K562 (cell line): ENCODE results near the gene KIAA0040. TPM values are rescaled to one million over a fixed set of nuclear protein-coding genes. Genes with fewer than 3 reads are reported as not detected.

Source experiments
- ATAC-seq: fragments of 200-7000 bp; cut with Tn5 transposase; 3 replicates; pipeline ENCODE4 v1.9.1; 2020; ENCODE audit warnings: moderate library complexity
- BruUV-seq: library from RNA; stranded (reverse); fragments of 400-500 nt; replicated peaks from 2 replicates; lab custom pipeline; 2021; lab: Mats Ljungman, UMichigan
- CTCF ChIA-PET: fragments of 300-600 bp; formaldehyde crosslinking; extraction: SDS; loops from one replicate; lab custom pipeline; 2021; ENCODE audit warnings: low intra/inter-chr PET ratio; lab: Yijun Ruan, JAX
- POLR2A ChIA-PET: fragments of 300-600, 350-650 bp; sonication (Branson Sonifier 250); formaldehyde crosslinking; extraction: SDS; loops from one replicate; lab custom pipeline; 2021; ENCODE audit warnings: antibody characterized with exemption, inconsistent platforms; lab: Yijun Ruan, JAX
- DNase-seq, 4 experiments: peaks; one replicate each; pipeline versions ENCODE4 v3.0.0 to v3.0.0-alpha.2; 2011 to 2018; ENCODE audit warnings: low spot score in 3 of 4, mixed read lengths in 3 of 4; ENCODE audit errors: extremely low read depth in 1 of 4
- FAIRE-seq: peaks from 2 replicates; lab custom pipeline; 2011; peaks lifted over from hg19 to GRCh38; lab: Jason Lieb, UNC
- H2AFZ ChIP-seq: 2 replicates; pipeline ENCODE4 v1.6.0; 2011; ENCODE audit warnings: low read depth, low read length, control low read depth, inconsistent platforms
- H3K27ac ChIP-seq: fragments of 200-600 bp; 3 replicates; pipeline ENCODE4 v1.8.0; 2011; ENCODE audit warnings: low read depth, mild to moderate bottlenecking, control low read depth, inconsistent platforms, low read length, moderate library complexity, mixed read lengths; ENCODE audit errors: extremely low read depth
- H3K27me3 ChIP-seq, 2 experiments: fragments of 300-600 bp in 1 of 2; 2 replicates in 1 of 2; 3 replicates in 1 of 2; pipeline versions ENCODE4 v1.6.0 to v1.8.0; 2011; ENCODE audit warnings: inconsistent platforms in 2 of 2, low read length in 2 of 2, mild to moderate bottlenecking in 1 of 2, mixed read lengths in 1 of 2, moderate library complexity in 1 of 2; ENCODE audit not compliant: control insufficient read depth in 2 of 2, insufficient read depth in 2 of 2
- H3K36me3 ChIP-seq: fragments of 300-600 bp; 3 replicates; pipeline ENCODE4 v1.8.0; 2011; ENCODE audit warnings: mild to moderate bottlenecking, low read length, inconsistent platforms; ENCODE audit not compliant: control insufficient read depth, insufficient read depth
- H3K4me1 ChIP-seq, 2 experiments: fragments of 200-600 bp in 1 of 2; replicated peaks in 1 of 2; 2 replicates in 1 of 2; 3 replicates in 1 of 2; pipeline versions ENCODE4 v1.5.1 to v1.8.0; 2011; ENCODE audit warnings: inconsistent platforms in 2 of 2, low read length in 2 of 2, mild to moderate bottlenecking in 1 of 2, mixed read lengths in 1 of 2, moderate library complexity in 1 of 2; ENCODE audit not compliant: control insufficient read depth in 2 of 2, insufficient read depth in 2 of 2
- H3K4me2 ChIP-seq: 2 replicates; pipeline ENCODE4 v1.6.1; 2011; ENCODE audit warnings: low read length, control low read depth, inconsistent platforms, mixed read lengths; ENCODE audit not compliant: insufficient read depth
- H3K4me3 ChIP-seq: fragments of 200-600 bp; sonication (generic), shearing (Covaris generic); 2 replicates; pipeline ENCODE4 v1.5.1; 2016; ENCODE audit warnings: control low read depth, inconsistent platforms
- H3K79me2 ChIP-seq: fragments of 200-600 bp; 3 replicates; pipeline ENCODE4 v1.8.0; 2011; ENCODE audit warnings: low read length, inconsistent platforms; ENCODE audit not compliant: control insufficient read depth, insufficient read depth
- H3K9ac ChIP-seq, 2 experiments: 2 replicates each; pipeline versions ENCODE4 v1.6.0 to v1.6.1; 2011; ENCODE audit warnings: low read depth in 2 of 2, low read length in 2 of 2, control low read depth in 1 of 2, inconsistent platforms in 1 of 2, mild to moderate bottlenecking in 1 of 2, mixed read lengths in 1 of 2; ENCODE audit not compliant: insufficient read depth in 1 of 2
- H3K9me1 ChIP-seq: one replicate; pipeline ENCODE4 v1.6.0; 2011; ENCODE audit warnings: inconsistent platforms, mild to moderate bottlenecking, low read length, moderate library complexity; ENCODE audit not compliant: control insufficient read depth, insufficient read depth
- H3K9me3 ChIP-seq: replicated peaks from 2 replicates; pipeline ENCODE4 v1.5.1; 2011; ENCODE audit warnings: low read depth, low read length, inconsistent platforms; ENCODE audit not compliant: control insufficient read depth, insufficient read depth
- H4K20me1 ChIP-seq: replicated peaks from 2 replicates; pipeline ENCODE4 v1.6.1; 2011; ENCODE audit warnings: low read length, inconsistent platforms, mixed read lengths; ENCODE audit not compliant: control insufficient read depth, insufficient read depth
- BRCA1 ChIP-seq, 2 experiments: fragments of 450-650 bp in 1 of 2; sonication (generic) in 1 of 2; formaldehyde crosslinking in 1 of 2; IDR thresholded peaks; 2 replicates each; pipeline versions ENCODE4 v1.5.0 to v1.6.1; 2017 to 2020; ENCODE audit warnings: mild to moderate bottlenecking in 1 of 2, missing genetic modification reagents in 1 of 2
- CHD4 ChIP-seq: fragments of 200-600 bp; sonication (generic); IDR thresholded peaks from 3 replicates; pipeline ENCODE4 v1.6.1; 2012; ENCODE audit warnings: low read depth, mild to moderate bottlenecking, mixed read lengths, low read length, inconsistent platforms; ENCODE audit not compliant: insufficient read depth, insufficient replicate concordance, poor library complexity, severe bottlenecking
- EGR1 ChIP-seq: fragments of 450-650 bp; conservative IDR thresholded peaks from 2 replicates; pipeline ENCODE4 v1.6.1; 2017; ENCODE audit warnings: mild to moderate bottlenecking
- FOXJ2 ChIP-seq: fragments of 200-800 bp; sonication (Bioruptor generic); IDR thresholded peaks from 2 replicates; pipeline ENCODE4 v1.6.1; 2016; ENCODE audit warnings: missing genetic modification characterization, missing compliant biosample characterization
- MXI1 ChIP-seq: IDR thresholded peaks from 2 replicates; pipeline ENCODE4 v1.6.1; 2011; ENCODE audit warnings: low read depth, mild to moderate bottlenecking, improper control_type of control experiment, low read length
- ZNF699 ChIP-seq: fragments of 250-450 bp; sonication (Bioruptor Pico); IDR thresholded peaks from 2 replicates; pipeline ENCODE4 v1.8.0; 2021; ENCODE audit warnings: mild to moderate bottlenecking, moderate library complexity; ENCODE audit not compliant: insufficient replicate concordance
- ZSCAN32 ChIP-seq: fragments of 450-650 bp; formaldehyde crosslinking; IDR thresholded peaks from 2 replicates; pipeline ENCODE4 v1.4.0; 2020; ENCODE audit warnings: mild to moderate bottlenecking, moderate library complexity
- WGBS: fragments of 100-300 bp; shearing (Covaris generic); methylation state at CpG from one replicate; pipeline ENCODE4 v1.1.6; 2016; ENCODE audit warnings: low coverage, mixed read lengths; ENCODE audit not compliant: insufficient coverage; ENCODE audit errors: missing lambda C conversion rate; 5-methylcytosine and 5-hydroxymethylcytosine counted together
- in situ Hi-C: fragments of 300-500 bp; cut with MboI; formaldehyde crosslinking; loops from 4 replicates; pipeline ENCODE4 v1.15.0; 2018; ENCODE audit warnings: inconsistent platforms, mixed read lengths
- intact Hi-C: fragments of 100-400 bp; cut with micrococcal nuclease; formaldehyde crosslinking; loops from 2 replicates; pipeline ENCODE4 v1.14.2; 2022
- polyA plus RNA-seq, 8 experiments: library from polyadenylated mRNA; depleted of rRNA in 4 of 8; stranded (reverse) in 5 of 8; unstranded in 3 of 8; fragments of >200 nt; fragmentation: Nextera tagmentation in 2 of 8; fragmentation: Illumina TruSeq in 1 of 8; extraction: Ambion mirVana in 2 of 8; extraction: Trizol in 1 of 8; gene quantifications; 2 replicates each; pipeline versions ENCODE4 v1.2.1 to v1.2.3, GENCODE V29; 2011 to 2014; ENCODE audit warnings: inconsistent platforms in 1 of 8, missing spikeins in 1 of 8
- total RNA-seq, 7 experiments: library from RNA; depleted of rRNA in 6 of 7; stranded (reverse); fragments of >200 nt in 6 of 7; fragmentation: Illumina TruSeq in 2 of 7; extraction: Trizol in 2 of 7; gene quantifications; 2 replicates each; pipeline versions ENCODE4 v1.2.1 to v1.2.3, GENCODE V29; 2011 to 2021; ENCODE audit warnings: low replicate concordance in 1 of 7
- TF ChIP-seq, protein P1 (sequence below): IDR thresholded peaks from 2 replicates; pipeline ENCODE4 v1.6.1; 2016; ENCODE audit warnings: missing genetic modification characterization, missing compliant biosample characterization
- TF ChIP-seq, protein P2 (sequence below): sonication (generic); formaldehyde crosslinking; IDR thresholded peaks from 2 replicates; pipeline ENCODE4 v1.8.1; 2022; ENCODE audit warnings: missing genetic modification reagents
- TF ChIP-seq, protein P3 (sequence below): fragments of 150-350 bp; conservative IDR thresholded peaks from 2 replicates; pipeline ENCODE4 v1.6.1; 2014; ENCODE audit warnings: low read length
- TF ChIP-seq, protein P4 (sequence below): sonication (generic); formaldehyde crosslinking; IDR thresholded peaks from 2 replicates; pipeline ENCODE4 v1.8.0; 2022; ENCODE audit warnings: mild to moderate bottlenecking, low read depth, missing genetic modification reagents
- TF ChIP-seq, protein P5 (sequence below): conservative IDR thresholded peaks from 2 replicates; pipeline ENCODE4 v1.6.1; 2011; ENCODE audit warnings: low read depth, mild to moderate bottlenecking, low read length; ENCODE audit not compliant: control insufficient read depth

Gene KIAA0040
- total and polyA plus RNA-seq, 9 of the 15 experiments (the other 6 are each of a cell fraction or from before 2014, with no cell fraction given): 3.4 to 13.6 (median 7.1) TPM

DNA sequence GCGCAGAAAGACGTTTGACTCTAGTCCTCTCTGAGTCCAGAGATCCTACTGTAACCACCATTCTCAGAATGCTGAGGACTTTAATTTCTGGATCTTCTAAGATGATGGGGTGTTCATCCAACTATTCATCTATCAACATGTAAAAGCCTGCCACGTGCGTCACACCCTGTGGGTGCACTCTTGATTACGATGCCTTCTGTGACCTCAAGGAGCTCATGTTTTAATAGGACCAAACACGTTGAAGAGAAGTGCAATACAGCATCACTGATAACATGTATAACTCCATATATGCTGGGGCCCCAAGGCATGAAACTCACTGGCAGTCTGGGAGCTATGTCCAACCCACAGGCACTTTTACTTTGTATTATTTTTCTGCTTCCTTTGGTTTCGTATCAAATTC is 19.0 kb downstream of the KIAA0040 start:
- Histone ChIP-seq H4K20me1 (no peaks in the 10 kb centered on the region), H2AFZ (no peak overlapping the region), H3K9ac (no peak overlapping the region), H3K9me1 (no peaks in the 10 kb centered on the region), H3K27ac (no peak overlapping the region), H3K4me1 (peaks cover 5 to 20% of the 10 kb centered on the region in 2 experiments; a peak in 3 of 5 replicates), H3K79me2 (no peaks in the 10 kb centered on the region), H3K27me3 (no peaks in the 10 kb centered on the region), H3K4me3 (no peak overlapping the region), H3K36me3 (no peaks in the 10 kb centered on the region), H3K4me2 (no peak overlapping the region), H3K9me3 (no peaks in the 10 kb centered on the region)
- intact Hi-C loops: no loop called here
- POLR2A ChIA-PET: interaction anchor here (0.5 to 2.2 kb wide), 10 partner anchors 8 to 101 kb away, joined by 3 to 8 read pairs (median 3); no protein-coding TSS in a partner anchor
- in situ Hi-C loops: no loop called here
- no peak for FAIRE-seq
- no peak for DNase-seq
- CTCF ChIA-PET: no interaction called here
- no TSS peak for BruUV-seq
- WGBS: 51% methylated on average over 7 of the region's 7 CpGs
- no peak; the same call in 2 of the 3 replicates for ATAC-seq
- TF ChIP-seq MXI1: no peak
- TF ChIP-seq EGR1: no peak
- no peak for TF ChIP-seq ZSCAN32 (CRISPR knock-in tag)
- TF ChIP-seq, protein P1, sequence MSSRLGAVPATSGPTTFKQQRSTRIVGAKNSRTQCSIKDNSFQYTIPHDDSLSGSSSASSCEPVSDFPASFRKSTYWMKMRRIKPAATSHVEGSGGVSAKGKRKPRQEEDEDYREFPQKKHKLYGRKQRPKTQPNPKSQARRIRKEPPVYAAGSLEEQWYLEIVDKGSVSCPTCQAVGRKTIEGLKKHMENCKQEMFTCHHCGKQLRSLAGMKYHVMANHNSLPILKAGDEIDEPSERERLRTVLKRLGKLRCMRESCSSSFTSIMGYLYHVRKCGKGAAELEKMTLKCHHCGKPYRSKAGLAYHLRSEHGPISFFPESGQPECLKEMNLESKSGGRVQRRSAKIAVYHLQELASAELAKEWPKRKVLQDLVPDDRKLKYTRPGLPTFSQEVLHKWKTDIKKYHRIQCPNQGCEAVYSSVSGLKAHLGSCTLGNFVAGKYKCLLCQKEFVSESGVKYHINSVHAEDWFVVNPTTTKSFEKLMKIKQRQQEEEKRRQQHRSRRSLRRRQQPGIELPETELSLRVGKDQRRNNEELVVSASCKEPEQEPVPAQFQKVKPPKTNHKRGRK (tag): no peak
- TF ChIP-seq CHD4: peak; percentile 34
- TF ChIP-seq, protein P2, sequence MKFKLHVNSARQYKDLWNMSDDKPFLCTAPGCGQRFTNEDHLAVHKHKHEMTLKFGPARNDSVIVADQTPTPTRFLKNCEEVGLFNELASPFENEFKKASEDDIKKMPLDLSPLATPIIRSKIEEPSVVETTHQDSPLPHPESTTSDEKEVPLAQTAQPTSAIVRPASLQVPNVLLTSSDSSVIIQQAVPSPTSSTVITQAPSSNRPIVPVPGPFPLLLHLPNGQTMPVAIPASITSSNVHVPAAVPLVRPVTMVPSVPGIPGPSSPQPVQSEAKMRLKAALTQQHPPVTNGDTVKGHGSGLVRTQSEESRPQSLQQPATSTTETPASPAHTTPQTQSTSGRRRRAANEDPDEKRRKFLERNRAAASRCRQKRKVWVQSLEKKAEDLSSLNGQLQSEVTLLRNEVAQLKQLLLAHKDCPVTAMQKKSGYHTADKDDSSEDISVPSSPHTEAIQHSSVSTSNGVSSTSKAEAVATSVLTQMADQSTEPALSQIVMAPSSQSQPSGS (CRISPR knock-in tag): no peak
- TF ChIP-seq, protein P3, sequence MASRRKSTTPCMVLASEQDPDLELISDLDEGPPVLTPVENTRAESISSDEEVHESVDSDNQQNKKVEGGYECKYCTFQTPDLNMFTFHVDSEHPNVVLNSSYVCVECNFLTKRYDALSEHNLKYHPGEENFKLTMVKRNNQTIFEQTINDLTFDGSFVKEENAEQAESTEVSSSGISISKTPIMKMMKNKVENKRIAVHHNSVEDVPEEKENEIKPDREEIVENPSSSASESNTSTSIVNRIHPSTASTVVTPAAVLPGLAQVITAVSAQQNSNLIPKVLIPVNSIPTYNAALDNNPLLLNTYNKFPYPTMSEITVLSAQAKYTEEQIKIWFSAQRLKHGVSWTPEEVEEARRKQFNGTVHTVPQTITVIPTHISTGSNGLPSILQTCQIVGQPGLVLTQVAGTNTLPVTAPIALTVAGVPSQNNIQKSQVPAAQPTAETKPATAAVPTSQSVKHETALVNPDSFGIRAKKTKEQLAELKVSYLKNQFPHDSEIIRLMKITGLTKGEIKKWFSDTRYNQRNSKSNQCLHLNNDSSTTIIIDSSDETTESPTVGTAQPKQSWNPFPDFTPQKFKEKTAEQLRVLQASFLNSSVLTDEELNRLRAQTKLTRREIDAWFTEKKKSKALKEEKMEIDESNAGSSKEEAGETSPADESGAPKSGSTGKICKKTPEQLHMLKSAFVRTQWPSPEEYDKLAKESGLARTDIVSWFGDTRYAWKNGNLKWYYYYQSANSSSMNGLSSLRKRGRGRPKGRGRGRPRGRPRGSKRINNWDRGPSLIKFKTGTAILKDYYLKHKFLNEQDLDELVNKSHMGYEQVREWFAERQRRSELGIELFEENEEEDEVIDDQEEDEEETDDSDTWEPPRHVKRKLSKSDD: no peak
- TF ChIP-seq BRCA1 (IDR thresholded peaks at IDR 0.05): no peak
- no peak for TF ChIP-seq BRCA1 (CRISPR knock-in tag; IDR thresholded peaks at IDR 0.05)
- TF ChIP-seq ZNF699 (CRISPR knock-in tag): no peak
- no peak for TF ChIP-seq FOXJ2 (tag)
- TF ChIP-seq, protein P4, sequence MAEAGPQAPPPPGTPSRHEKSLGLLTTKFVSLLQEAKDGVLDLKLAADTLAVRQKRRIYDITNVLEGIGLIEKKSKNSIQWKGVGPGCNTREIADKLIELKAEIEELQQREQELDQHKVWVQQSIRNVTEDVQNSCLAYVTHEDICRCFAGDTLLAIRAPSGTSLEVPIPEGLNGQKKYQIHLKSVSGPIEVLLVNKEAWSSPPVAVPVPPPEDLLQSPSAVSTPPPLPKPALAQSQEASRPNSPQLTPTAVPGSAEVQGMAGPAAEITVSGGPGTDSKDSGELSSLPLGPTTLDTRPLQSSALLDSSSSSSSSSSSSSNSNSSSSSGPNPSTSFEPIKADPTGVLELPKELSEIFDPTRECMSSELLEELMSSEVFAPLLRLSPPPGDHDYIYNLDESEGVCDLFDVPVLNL (CRISPR knock-in tag): no peak
- TF ChIP-seq, protein P5, sequence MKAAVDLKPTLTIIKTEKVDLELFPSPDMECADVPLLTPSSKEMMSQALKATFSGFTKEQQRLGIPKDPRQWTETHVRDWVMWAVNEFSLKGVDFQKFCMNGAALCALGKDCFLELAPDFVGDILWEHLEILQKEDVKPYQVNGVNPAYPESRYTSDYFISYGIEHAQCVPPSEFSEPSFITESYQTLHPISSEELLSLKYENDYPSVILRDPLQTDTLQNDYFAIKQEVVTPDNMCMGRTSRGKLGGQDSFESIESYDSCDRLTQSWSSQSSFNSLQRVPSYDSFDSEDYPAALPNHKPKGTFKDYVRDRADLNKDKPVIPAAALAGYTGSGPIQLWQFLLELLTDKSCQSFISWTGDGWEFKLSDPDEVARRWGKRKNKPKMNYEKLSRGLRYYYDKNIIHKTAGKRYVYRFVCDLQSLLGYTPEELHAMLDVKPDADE: no peak
